ENCODE measurements around the gene ARNT2.

The ARNT2 gene

GRCh38 chr15:80462111-80462510 lies 57.9 kb downstream of the ARNT2 start:
- CTCF ChIA-PET: interaction anchor here (1.5 kb wide), 1 partner anchor 51 kb away, joined by 5 read pairs; no protein-coding TSS in a partner anchor
- no peaks in the 10 kb centered on the region for H3K9me3 ChIP-seq (ENCODE audit: control extremely low read depth in 1 of 5, control insufficient read depth in 4 of 5, insufficient read depth in 2 of 5, low read depth in 1 of 5, low read length in 4 of 5)
- POLR2A ChIA-PET: no interaction called here

DNA sequence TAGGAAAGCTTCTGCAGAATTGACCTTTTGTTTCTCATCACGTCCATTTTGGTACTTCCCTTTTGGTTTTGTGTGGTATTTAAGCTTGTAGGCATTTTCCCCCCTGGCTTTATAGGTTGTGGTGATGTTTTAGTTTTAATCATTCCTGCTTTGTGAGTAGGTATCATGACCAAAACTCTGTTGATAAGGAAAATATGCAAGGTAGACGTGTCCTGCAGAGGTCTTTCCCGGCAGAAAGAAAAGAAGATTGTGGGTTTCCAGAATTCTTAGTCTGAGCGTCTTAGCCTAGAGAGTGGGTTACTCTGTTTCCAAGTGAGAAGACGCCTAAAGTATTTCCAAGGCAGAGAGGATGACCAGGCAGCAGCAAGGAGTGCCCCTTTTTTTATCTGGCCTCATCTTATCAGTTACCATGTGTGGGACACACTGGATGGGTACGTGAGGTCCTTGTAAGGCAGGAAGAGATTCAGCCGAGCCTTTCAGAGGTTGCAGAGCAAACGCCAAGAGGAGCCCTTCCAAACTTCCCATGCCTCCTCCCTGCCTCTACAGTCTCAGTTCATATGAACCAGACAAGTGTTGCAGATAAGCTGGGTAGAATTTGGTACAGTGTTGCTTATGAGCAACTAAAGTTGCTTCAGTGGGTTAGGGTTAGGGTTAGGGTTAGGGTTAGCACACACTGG lies 58.8 kb downstream of the ARNT2 start:
- H3K27ac ChIP-seq (ENCODE audit: insufficient read depth in 1 of 2, low read depth in 1 of 2, low read length in 2 of 2, poor library complexity in 1 of 2, severe bottlenecking in 2 of 2): no peak overlapping the region
- DNase-seq: no peak
- no peaks in the 10 kb centered on the region for H3K4me1 ChIP-seq (ENCODE audit: control extremely low read depth in 1 of 4, control insufficient read depth in 4 of 4, insufficient read depth in 4 of 4, low read length in 3 of 4)
- peaks cover 0 to 19% (median 0%) of the 10 kb centered on the region in 5 experiments for H3K27me3 ChIP-seq (replicated peaks in 2 of 5; ENCODE audit: control insufficient read depth in 4 of 5, insufficient read depth in 5 of 5, low read length in 4 of 5)
- CTCF ChIA-PET: interaction anchor here (1.5 to 6.4 kb wide), 2 partner anchors 7 to 50 kb away, joined by 5 to 30 read pairs; no protein-coding TSS in a partner anchor
- POLR2A ChIA-PET: no interaction called here
- no peak overlapping the region for H3K4me3 ChIP-seq (ENCODE audit: control insufficient read depth in 1 of 7, extremely low read depth in 1 of 7, insufficient read depth in 4 of 7, low read depth in 2 of 7, low read length in 6 of 7)
- no peaks in the 10 kb centered on the region for H3K9me3 ChIP-seq (ENCODE audit: control extremely low read depth in 1 of 5, control insufficient read depth in 4 of 5, insufficient read depth in 2 of 5, low read depth in 1 of 5, low read length in 4 of 5)
- H3K36me3 ChIP-seq (ENCODE audit: control insufficient read depth in 4 of 4, insufficient read depth in 4 of 4, low read length in 3 of 4): no peaks in the 10 kb centered on the region
- 87% methylated on average over 4 of the region's 8 CpGs for WGBS (ENCODE audit: insufficient coverage)

More at GRCh38 chr15:80462111-80462510, 57.9 kb downstream of the ARNT2 start:
- WGBS (ENCODE audit: insufficient coverage): 100% methylated on average over 2 of the region's 6 CpGs
- H3K4me3 ChIP-seq (ENCODE audit: control insufficient read depth in 1 of 7, extremely low read depth in 1 of 7, insufficient read depth in 4 of 7, low read depth in 2 of 7, low read length in 6 of 7): no peak overlapping the region
- peaks cover 0 to 19% (median 0%) of the 10 kb centered on the region in 5 experiments for H3K27me3 ChIP-seq (replicated peaks in 2 of 5; ENCODE audit: control insufficient read depth in 4 of 5, insufficient read depth in 5 of 5, low read length in 4 of 5)
- H3K36me3 ChIP-seq (ENCODE audit: control insufficient read depth in 4 of 4, insufficient read depth in 4 of 4, low read length in 3 of 4): no peaks in the 10 kb centered on the region
- no peak for DNase-seq
- no peaks in the 10 kb centered on the region for H3K4me1 ChIP-seq (ENCODE audit: control extremely low read depth in 1 of 4, control insufficient read depth in 4 of 4, insufficient read depth in 4 of 4, low read length in 3 of 4)
- H3K27ac ChIP-seq (ENCODE audit: insufficient read depth in 1 of 2, low read depth in 1 of 2, low read length in 2 of 2, poor library complexity in 1 of 2, severe bottlenecking in 2 of 2): no peak overlapping the region

GRCh38 chr15:80464951-80465625 lies 60.9 kb downstream of the ARNT2 start:
- DNase-seq: no peak
- Histone ChIP-seq H3K4me3 (ENCODE audit: control insufficient read depth in 1 of 7, extremely low read depth in 1 of 7, insufficient read depth in 4 of 7, low read depth in 2 of 7, low read length in 6 of 7) (no peak overlapping the region), H3K9me3 (ENCODE audit: control extremely low read depth in 1 of 5, control insufficient read depth in 4 of 5, insufficient read depth in 2 of 5, low read depth in 1 of 5, low read length in 4 of 5) (no peaks in the 10 kb centered on the region), H3K27ac (ENCODE audit: insufficient read depth in 1 of 2, low read depth in 1 of 2, low read length in 2 of 2, poor library complexity in 1 of 2, severe bottlenecking in 2 of 2) (no peak overlapping the region), H3K27me3 (replicated peaks in 2 of 5; ENCODE audit: control insufficient read depth in 4 of 5, insufficient read depth in 5 of 5, low read length in 4 of 5) (peaks cover 0 to 19% (median 0%) of the 10 kb centered on the region in 5 experiments), H3K36me3 (ENCODE audit: control insufficient read depth in 4 of 4, insufficient read depth in 4 of 4, low read length in 3 of 4) (no peaks in the 10 kb centered on the region), H3K4me1 (ENCODE audit: control extremely low read depth in 1 of 4, control insufficient read depth in 4 of 4, insufficient read depth in 4 of 4, low read length in 3 of 4) (no peaks in the 10 kb centered on the region)
- WGBS (ENCODE audit: insufficient coverage): 98% methylated on average over 4 of the region's 4 CpGs
- POLR2A ChIA-PET: no interaction called here
- CTCF ChIA-PET: interaction anchor here (0.6 to 6.4 kb wide), 2 partner anchors 9 to 202 kb away, joined by 4 to 30 read pairs; no protein-coding TSS in a partner anchor

DNA sequence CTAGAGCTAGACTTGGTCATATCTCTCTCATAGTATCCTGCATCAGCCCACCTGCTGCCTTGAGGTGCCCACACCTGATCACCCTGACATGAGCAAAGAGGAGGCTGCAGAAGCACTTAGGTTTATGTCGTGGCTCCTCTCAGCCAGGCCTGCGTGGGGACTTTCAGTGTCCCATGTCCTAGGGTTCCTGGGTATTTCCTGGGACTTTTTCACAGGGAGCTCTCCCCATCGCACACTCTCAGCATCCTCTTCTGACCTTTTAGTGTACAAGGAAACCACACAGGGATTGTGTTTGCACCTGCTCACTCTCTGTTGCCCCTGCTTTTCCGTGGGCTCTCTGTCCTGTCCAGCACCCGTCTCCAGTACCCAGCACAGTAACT lies 61.4 kb downstream of the ARNT2 start:
- Histone ChIP-seq H3K4me3 (ENCODE audit: control insufficient read depth in 1 of 7, extremely low read depth in 1 of 7, insufficient read depth in 4 of 7, low read depth in 2 of 7, low read length in 6 of 7) (no peak overlapping the region), H3K9me3 (ENCODE audit: control extremely low read depth in 1 of 5, control insufficient read depth in 4 of 5, insufficient read depth in 2 of 5, low read depth in 1 of 5, low read length in 4 of 5) (no peaks in the 10 kb centered on the region), H3K4me1 (ENCODE audit: control extremely low read depth in 1 of 4, control insufficient read depth in 4 of 4, insufficient read depth in 4 of 4, low read length in 3 of 4) (no peaks in the 10 kb centered on the region), H3K36me3 (ENCODE audit: control insufficient read depth in 4 of 4, insufficient read depth in 4 of 4, low read length in 3 of 4) (no peaks in the 10 kb centered on the region), H3K27me3 (replicated peaks in 2 of 5; ENCODE audit: control insufficient read depth in 4 of 5, insufficient read depth in 5 of 5, low read length in 4 of 5) (peaks cover 0 to 19% (median 0%) of the 10 kb centered on the region in 5 experiments), H3K27ac (ENCODE audit: insufficient read depth in 1 of 2, low read depth in 1 of 2, low read length in 2 of 2, poor library complexity in 1 of 2, severe bottlenecking in 2 of 2) (no peak overlapping the region)
- WGBS (ENCODE audit: insufficient coverage): 98% methylated on average over 4 of the region's 5 CpGs
- no peak for DNase-seq
- POLR2A ChIA-PET: no interaction called here
- CTCF ChIA-PET: interaction anchor here (6.4 kb wide), 1 partner anchor 10 kb away, joined by 30 read pairs; no protein-coding TSS in a partner anchor

- CTCF ChIA-PET: interaction anchor here (6.4 kb wide), 1 partner anchor 11 kb away, joined by 30 read pairs; no protein-coding TSS in a partner anchor
- Histone ChIP-seq H3K36me3 (ENCODE audit: control insufficient read depth in 4 of 4, insufficient read depth in 4 of 4, low read length in 3 of 4) (no peaks in the 10 kb centered on the region), H3K27ac (ENCODE audit: insufficient read depth in 1 of 2, low read depth in 1 of 2, low read length in 2 of 2, poor library complexity in 1 of 2, severe bottlenecking in 2 of 2) (no peak overlapping the region), H3K9me3 (ENCODE audit: control extremely low read depth in 1 of 5, control insufficient read depth in 4 of 5, insufficient read depth in 2 of 5, low read depth in 1 of 5, low read length in 4 of 5) (no peaks in the 10 kb centered on the region), H3K4me3 (ENCODE audit: control insufficient read depth in 1 of 7, extremely low read depth in 1 of 7, insufficient read depth in 4 of 7, low read depth in 2 of 7, low read length in 6 of 7) (no peak overlapping the region), H3K27me3 (replicated peaks in 2 of 5; ENCODE audit: control insufficient read depth in 4 of 5, insufficient read depth in 5 of 5, low read length in 4 of 5) (peaks cover 0 to 13% (median 0%) of the 10 kb centered on the region in 5 experiments), H3K4me1 (ENCODE audit: control extremely low read depth in 1 of 4, control insufficient read depth in 4 of 4, insufficient read depth in 4 of 4, low read length in 3 of 4) (no peaks in the 10 kb centered on the region)
- DNase-seq: no peak
- POLR2A ChIA-PET: no interaction called here
- WGBS (ENCODE audit: insufficient coverage): 100% methylated on average over 1 of the region's 2 CpGs
These were observed 62.4 kb downstream of the ARNT2 start for GRCh38 chr15:80466543-80466942.

GRCh38 chr15:80467311-80467714 lies 63.1 kb downstream of the ARNT2 start:
- H3K27ac ChIP-seq (ENCODE audit: insufficient read depth in 1 of 2, low read depth in 1 of 2, low read length in 2 of 2, poor library complexity in 1 of 2, severe bottlenecking in 2 of 2): no peak overlapping the region
- no peak overlapping the region for H3K4me3 ChIP-seq (ENCODE audit: control insufficient read depth in 1 of 7, extremely low read depth in 1 of 7, insufficient read depth in 4 of 7, low read depth in 2 of 7, low read length in 6 of 7)
- WGBS (ENCODE audit: insufficient coverage): 95% methylated on average over 15 of the region's 16 CpGs
- no peaks in the 10 kb centered on the region for H3K4me1 ChIP-seq (ENCODE audit: control extremely low read depth in 1 of 4, control insufficient read depth in 4 of 4, insufficient read depth in 4 of 4, low read length in 3 of 4)
- CTCF ChIA-PET: interaction anchor here (6.4 kb wide), 1 partner anchor 11 kb away, joined by 30 read pairs; no protein-coding TSS in a partner anchor
- H3K27me3 ChIP-seq (replicated peaks in 2 of 5; ENCODE audit: control insufficient read depth in 4 of 5, insufficient read depth in 5 of 5, low read length in 4 of 5): peaks cover 0 to 8% (median 0%) of the 10 kb centered on the region in 5 experiments
- DNase-seq: no peak
- no peaks in the 10 kb centered on the region for H3K36me3 ChIP-seq (ENCODE audit: control insufficient read depth in 4 of 4, insufficient read depth in 4 of 4, low read length in 3 of 4)
- no peaks in the 10 kb centered on the region for H3K9me3 ChIP-seq (ENCODE audit: control extremely low read depth in 1 of 5, control insufficient read depth in 4 of 5, insufficient read depth in 2 of 5, low read depth in 1 of 5, low read length in 4 of 5)
- POLR2A ChIA-PET: no interaction called here

- 100% methylated on average over 2 of the region's 5 CpGs for WGBS (ENCODE audit: insufficient coverage)
These were observed 64.6 kb downstream of the ARNT2 start for GRCh38 chr15:80468796-80469195.

More at GRCh38 chr15:80468796-80469195, 64.6 kb downstream of the ARNT2 start:
- POLR2A ChIA-PET: no interaction called here
- Histone ChIP-seq H3K27ac (ENCODE audit: insufficient read depth in 1 of 2, low read depth in 1 of 2, low read length in 2 of 2, poor library complexity in 1 of 2, severe bottlenecking in 2 of 2) (no peak overlapping the region), H3K27me3 (replicated peaks in 2 of 5; ENCODE audit: control insufficient read depth in 4 of 5, insufficient read depth in 5 of 5, low read length in 4 of 5) (peaks cover 0 to 5% (median 0%) of the 10 kb centered on the region in 5 experiments), H3K4me1 (ENCODE audit: control extremely low read depth in 1 of 4, control insufficient read depth in 4 of 4, insufficient read depth in 4 of 4, low read length in 3 of 4) (peaks cover 0 to 9% (median 2%) of the 10 kb centered on the region in 4 experiments), H3K9me3 (ENCODE audit: control extremely low read depth in 1 of 5, control insufficient read depth in 4 of 5, insufficient read depth in 2 of 5, low read depth in 1 of 5, low read length in 4 of 5) (no peaks in the 10 kb centered on the region), H3K4me3 (ENCODE audit: control insufficient read depth in 1 of 7, extremely low read depth in 1 of 7, insufficient read depth in 4 of 7, low read depth in 2 of 7, low read length in 6 of 7) (no peak overlapping the region), H3K36me3 (ENCODE audit: control insufficient read depth in 4 of 4, insufficient read depth in 4 of 4, low read length in 3 of 4) (no peaks in the 10 kb centered on the region)
- CTCF ChIA-PET: interaction anchor here (6.4 kb wide), 1 partner anchor 13 kb away, joined by 30 read pairs; no protein-coding TSS in a partner anchor
- no peak for DNase-seq
